RCC 7860 (cell line): ENCODE results near the gene IST1.
A peak's percentile ranks its signal among the peaks of the same experiment; 100 is the strongest.

Source experiments
- DNase-seq: peaks from one replicate; pipeline ENCODE4 v3.0.0-alpha.2; 2015; ENCODE audit warnings: low spot score
- FAIRE-seq: peaks from 2 replicates; lab custom pipeline; 2012; peaks lifted over from hg19 to GRCh38; lab: Jason Lieb, UNC

Gene IST1

GRCh38 chr16:71916397-71916920 is 21.1 kb downstream of the IST1 start:
- no peak for FAIRE-seq
- DNase-seq: no peak

GRCh38 chr16:71917900-71918299 is 22.6 kb downstream of the IST1 start:
- FAIRE-seq: no peak
- DNase-seq: peak; percentile 10

DNA sequence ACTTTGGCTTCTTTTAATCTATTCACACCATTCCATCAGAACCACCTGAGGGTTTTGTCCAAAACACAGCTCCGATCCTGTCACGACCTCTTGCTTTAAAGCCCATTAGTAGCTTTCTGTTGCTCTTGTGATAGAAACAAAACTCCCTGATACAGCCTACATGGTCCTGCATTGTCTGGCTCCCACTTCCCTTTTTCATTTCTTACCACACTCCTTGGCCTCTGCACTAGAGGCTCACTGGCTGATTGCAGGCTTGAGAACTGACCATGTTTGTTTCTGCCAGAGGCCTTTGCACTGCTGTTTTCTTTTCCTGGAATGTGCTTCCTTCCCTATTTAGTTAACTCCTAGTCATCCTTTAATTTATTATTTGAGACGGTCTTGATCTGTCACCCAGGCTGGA is 23.7 kb downstream of the IST1 start:
- DNase-seq: no peak
- no peak for FAIRE-seq

GRCh38 chr16:71920658-71921057 is 25.3 kb downstream of the IST1 start:
- DNase-seq: no peak
- FAIRE-seq: no peak

- DNase-seq: no peak
- FAIRE-seq: no peak
Measured at GRCh38 chr16:71923941-71924690, 28.8 kb downstream of the IST1 start.

DNA sequence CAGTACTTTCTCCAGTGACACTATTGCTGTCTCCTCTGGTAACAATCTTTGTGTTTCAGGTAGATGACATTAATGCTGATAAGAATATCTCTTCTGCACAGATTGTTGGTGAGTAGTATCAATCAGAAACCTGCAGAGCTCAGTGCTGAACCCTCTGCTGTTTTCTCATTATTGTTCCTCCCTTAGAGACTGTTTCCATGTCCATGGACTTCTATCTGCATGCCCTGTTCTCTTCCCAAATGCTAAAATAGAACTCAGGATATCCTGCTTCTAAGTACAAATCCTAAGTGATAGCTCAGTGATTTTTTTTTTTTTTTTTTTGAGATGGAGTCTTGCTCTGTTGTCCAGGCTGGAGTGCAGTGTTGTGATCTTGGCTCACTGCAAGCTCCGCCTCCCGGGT is 29.4 kb downstream of the IST1 start:
- FAIRE-seq (no peak), DNase-seq (no peak)

DNA sequence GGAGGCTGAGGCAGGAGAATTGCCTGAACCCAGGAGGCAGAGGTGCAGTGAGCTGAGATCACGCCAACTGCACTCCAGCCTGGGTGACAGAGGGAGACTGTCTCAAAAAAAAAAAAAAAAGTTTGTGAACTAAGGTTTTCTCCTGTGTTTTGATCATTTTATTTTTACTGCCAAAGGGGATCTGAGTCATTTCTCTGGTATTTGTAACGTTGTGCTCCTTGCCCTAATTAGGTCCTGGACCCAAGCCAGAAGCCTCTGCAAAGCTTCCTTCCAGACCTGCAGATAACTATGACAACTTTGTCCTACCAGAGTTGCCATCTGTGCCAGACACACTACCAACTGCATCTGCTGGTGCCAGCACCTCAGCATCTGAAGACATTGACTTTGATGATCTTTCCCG is 32.1 kb downstream of the IST1 start:
- DNase-seq: peak; percentile 83
- FAIRE-seq: peak; percentile 61

GRCh38 chr16:71927787-71928186 is 32.5 kb downstream of the IST1 start:
- DNase-seq (no peak), FAIRE-seq (no peak)

DNA sequence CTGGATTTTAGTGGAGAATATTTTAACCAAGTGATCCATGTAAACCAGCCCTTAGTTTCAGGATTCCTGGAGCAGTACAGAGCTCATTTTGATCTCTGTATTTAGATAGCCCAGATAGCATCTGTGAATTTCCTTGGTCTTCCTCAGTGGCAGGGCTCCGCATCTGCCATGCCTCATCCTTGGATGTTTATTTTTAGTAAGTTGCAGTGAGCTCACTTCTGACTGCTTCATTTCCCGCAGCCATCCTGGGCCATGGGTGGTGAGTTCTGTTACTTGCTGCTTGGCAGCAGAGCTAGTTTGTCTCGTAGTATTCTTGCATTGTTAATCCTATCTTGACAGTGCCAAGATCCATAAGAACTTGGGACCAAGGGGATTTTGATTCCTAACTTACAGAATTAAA is 33.7 kb downstream of the IST1 start:
- FAIRE-seq: no peak
- DNase-seq: peak; percentile 31

GRCh38 chr16:71930013-71930563 is 34.8 kb downstream of the IST1 start:
- FAIRE-seq: no peak

GRCh38 chr16:71931001-71931400 is 35.7 kb downstream of the IST1 start:
- DNase-seq (no peak), FAIRE-seq (no peak)

More at GRCh38 chr16:71930013-71930563, 34.8 kb downstream of the IST1 start:
- no peak for DNase-seq

DNA sequence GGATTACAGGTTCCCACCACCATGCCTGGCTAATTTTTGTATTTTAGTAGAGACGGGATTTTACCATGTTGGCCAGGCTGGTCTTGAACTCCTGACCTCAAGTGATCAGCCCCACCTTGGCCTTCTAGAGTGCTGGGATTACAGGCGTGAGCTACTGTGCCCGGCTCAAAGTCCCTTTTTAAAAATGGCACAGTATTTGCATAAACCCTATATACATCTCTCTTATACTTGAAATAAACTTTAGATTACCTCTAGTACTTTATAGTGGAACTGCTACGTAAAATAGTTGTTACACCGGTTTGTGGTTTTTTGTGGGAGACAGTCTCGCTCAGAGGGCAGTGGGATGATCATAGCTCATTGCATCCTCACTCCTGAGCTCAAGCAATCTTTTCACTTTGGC is 36.3 kb downstream of the IST1 start:
- FAIRE-seq: no peak
- DNase-seq: no peak

DNA sequence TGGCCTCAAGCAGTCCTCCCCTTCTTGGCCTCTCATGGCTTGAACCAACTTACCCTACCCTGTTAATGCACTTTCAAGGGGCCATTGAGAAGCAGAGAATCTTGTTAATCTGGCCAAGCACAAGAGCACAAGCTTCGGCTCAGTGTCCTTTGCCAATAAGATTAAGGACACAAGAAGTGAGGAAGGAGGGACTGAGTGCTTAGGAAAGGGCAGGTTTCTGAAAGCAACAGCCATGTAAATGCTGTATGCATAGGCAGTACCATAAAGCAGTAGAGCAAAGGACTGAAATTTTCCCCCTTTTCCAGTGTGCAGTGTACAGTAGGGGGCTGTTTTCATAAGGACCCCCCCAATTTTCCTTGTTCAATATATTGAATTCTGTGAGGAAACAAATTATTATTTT is 37.7 kb downstream of the IST1 start:
- no peak for FAIRE-seq
- no peak for DNase-seq

GRCh38 chr16:71933913-71934695 is 38.8 kb downstream of the IST1 start:
- FAIRE-seq (no peak), DNase-seq (peak; percentile 51)

- DNase-seq: no peak
- FAIRE-seq: no peak
Measured at GRCh38 chr16:71937868-71938510, 42.7 kb downstream of the IST1 start.

- FAIRE-seq: no peak
- no peak for DNase-seq
Measured at GRCh38 chr16:71943887-71944286, 48.6 kb downstream of the IST1 start.

GRCh38 chr16:71945616-71946015 is 50.3 kb downstream of the IST1 start:
- DNase-seq: no peak
- FAIRE-seq: no peak

GRCh38 chr16:71952825-71953224 is 57.5 kb downstream of the IST1 start:
- FAIRE-seq (no peak), DNase-seq (no peak)

DNA sequence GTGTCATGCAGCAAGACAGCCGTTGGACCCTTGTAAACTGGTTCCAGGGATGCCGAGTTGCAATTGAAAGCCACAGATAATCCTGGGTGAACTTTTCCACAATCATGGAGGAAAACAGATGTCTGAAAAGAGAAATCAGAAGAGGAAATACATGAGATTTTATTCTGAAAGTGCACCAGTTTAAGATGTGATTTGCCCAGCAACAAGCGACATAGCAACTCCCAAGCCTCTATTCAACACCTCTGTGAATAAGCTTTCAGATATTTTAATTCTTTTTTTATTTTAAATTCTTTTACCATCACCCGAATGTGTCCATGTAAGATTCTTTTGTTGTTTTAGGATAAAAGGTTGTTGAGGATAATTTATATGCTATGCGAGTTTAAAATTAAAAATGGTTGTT is 58.8 kb downstream of the IST1 start:
- FAIRE-seq (no peak), DNase-seq (no peak)

DNA sequence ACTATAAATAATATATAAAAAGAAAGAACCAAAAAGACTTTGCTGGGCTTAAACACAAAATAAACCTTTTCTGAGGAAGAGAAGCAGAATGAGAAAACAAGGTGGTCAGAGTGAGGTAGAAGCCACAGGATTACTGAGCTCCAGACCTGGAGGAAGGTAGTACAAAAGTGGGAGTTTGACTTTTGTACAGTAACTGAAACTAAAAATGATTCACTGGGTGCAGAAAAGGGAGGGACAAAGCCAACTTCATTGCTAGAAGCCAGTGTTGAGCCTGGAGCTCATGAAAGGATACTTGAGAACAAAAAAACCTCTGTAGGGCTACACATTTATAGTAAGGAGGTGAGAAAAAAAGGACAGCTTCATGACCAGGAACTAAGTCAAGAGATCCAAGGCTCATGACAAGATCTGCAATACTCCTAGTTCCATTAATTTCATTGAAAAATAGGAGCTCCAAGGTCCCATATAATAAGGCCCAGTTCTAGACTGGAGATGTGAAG is 59.4 kb downstream of the IST1 start:
- no peak for DNase-seq
- no peak for FAIRE-seq

- DNase-seq: no peak
- FAIRE-seq: no peak
Measured at GRCh38 chr16:71956486-71956885, 61.2 kb downstream of the IST1 start.
